ENCODE measurements around the gene TRAPPC2L. TPM values are rescaled to one million over a fixed set of nuclear protein-coding genes. Genes with fewer than 3 reads are reported as not detected.
A peak's percentile ranks its signal among the peaks of the same experiment; 100 is the strongest.

The TRAPPC2L gene
- total and polyA plus RNA-seq, 10 of the 15 experiments (the other 5 are each of a cell fraction or from before 2014, with no cell fraction given): 56.3 to 363 (median 118) TPM

DNA sequence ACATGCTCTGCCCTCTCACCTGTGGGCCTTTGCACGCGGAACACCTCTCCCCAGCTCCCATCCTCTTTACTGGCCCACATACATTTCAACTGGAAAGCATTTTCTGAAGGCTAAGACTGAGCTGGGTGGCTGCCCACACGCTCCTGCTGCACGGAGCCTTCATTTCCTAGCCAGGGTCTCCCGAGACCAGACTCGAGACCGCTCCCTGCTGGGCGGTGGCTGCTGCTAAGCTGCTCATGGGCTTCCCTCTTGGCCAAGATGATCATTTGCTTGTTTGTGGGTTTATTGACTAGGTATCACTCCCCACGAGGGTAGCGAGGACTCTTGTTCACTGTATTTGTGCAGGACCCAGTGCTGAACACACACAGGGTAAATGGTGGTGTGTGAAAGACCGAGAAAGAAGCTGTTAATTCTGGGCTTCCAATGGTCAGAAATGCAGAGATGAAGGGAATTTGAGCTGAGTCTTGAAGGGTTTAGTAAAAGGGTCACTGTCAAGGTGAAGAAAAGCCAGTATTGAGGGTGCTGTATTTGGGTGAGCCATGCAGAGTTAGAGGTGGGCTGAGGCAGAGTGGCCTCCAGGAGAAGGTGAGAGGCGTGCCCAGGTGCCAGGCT, 907 bp downstream of the TRAPPC2L start:
- ATAC-seq (peak; percentile 78), DNase-seq (ENCODE audit: low read depth, low spot score) (no peak), FAIRE-seq (peak; percentile 99)
- Histone ChIP-seq H2AFZ (ENCODE audit: control insufficient read depth, low read depth, low read length) (peak overlapping the region; percentile 95), H3K4me1 (ENCODE audit: control insufficient read depth, insufficient read depth, low read length) (peaks cover 23% of the 10 kb centered on the region), H3K9ac (ENCODE audit: control insufficient read depth, insufficient read depth, low read length) (peak overlapping the region; percentile 69), H3K36me3 (ENCODE audit: control insufficient read depth in 2 of 2, insufficient read depth in 2 of 2, low read length in 1 of 2) (peaks cover 4 to 5% of the 10 kb centered on the region in 2 experiments; a peak in 3 of 4 replicates), H3K4me2 (ENCODE audit: control insufficient read depth, insufficient read depth) (peak overlapping the region; percentile 93), H3K79me2 (ENCODE audit: control insufficient read depth, insufficient read depth, low read length) (peaks cover 13% of the 10 kb centered on the region), H3K9me3 (replicated peaks; ENCODE audit: control insufficient read depth, insufficient read depth, low read length) (no peaks in the 10 kb centered on the region), H3K27me3 (replicated peaks in 1 of 2; ENCODE audit: control insufficient read depth in 2 of 2, insufficient read depth in 2 of 2, low read length in 1 of 2) (no peaks in the 10 kb centered on the region), H3K27ac (ENCODE audit: control insufficient read depth, insufficient read depth) (peak overlapping the region; percentile 64; the same call in 1 of the 2 replicates), H4K20me1 (ENCODE audit: control insufficient read depth, insufficient read depth) (0 out of 2 replicates have a peak, but pooled peaks cover 2% of the 10 kb centered on the region), H3K4me3 (peak overlapping the region; percentile 88)
- POLR2A ChIA-PET: interaction anchor here (0.9 to 1.5 kb wide), 4 partner anchors 45 to 307 kb away, joined by 3 to 8 read pairs (median 4); partner anchors contain the start of gene APRT
- RAD21 ChIA-PET (ENCODE audit: unreplicated experiment): interaction anchor here (0.8 to 1.8 kb wide), 7 partner anchors 46 to 359 kb away, joined by 3 to 14 read pairs (median 4); partner anchors contain the start of genes APRT, CDH15, PIEZO1 and ZNF778
- in situ Hi-C loops (cut with MboI): no loop called here
- SMC1A ChIA-PET (ENCODE audit: uncharacterized antibody, unreplicated experiment): interaction anchor here (0.7 to 2.0 kb wide), 11 partner anchors 17 to 154 kb away, joined by 3 to 5 read pairs (median 3); no protein-coding TSS in a partner anchor
- WGBS (ENCODE audit: insufficient coverage, insufficient replicate concordance, low lambda C conversion rate, missing lambda C conversion rate): 9% methylated on average over 12 of the region's 12 CpGs
- no TSS peak for BruUV-seq (replicated peaks)
- intact Hi-C loops (cut with micrococcal nuclease; ENCODE audit: unreplicated experiment): loop anchor here (1.0 to 5.0 kb wide), 3 partner anchors 46 to 121 kb away; partner anchors contain the start of gene APRT
- CTCF ChIA-PET: interaction anchor here (0.7 to 2.9 kb wide), 18 partner anchors 12 to 812 kb away, joined by 3 to 19 read pairs (median 3); partner anchors contain the start of gene APRT
- TF ChIP-seq SMC3 (IDR thresholded peaks at IDR 0.05; ENCODE audit: borderline replicate concordance, low read length) (peak; percentile 62; the same call in 1 of the 2 replicates), CHD1 (IDR thresholded peaks at IDR 0.05; ENCODE audit: low read depth, low read length) (no peak), YY1 (IDR thresholded peaks at IDR 0.05; ENCODE audit: low read depth, low read length) (peak; percentile 69; the same call in 1 of the 2 replicates), MYC (IDR thresholded peaks at IDR 0.05; ENCODE audit: insufficient read depth, insufficient read length, insufficient replicate concordance, low read length, severe bottlenecking) (no peak), SMAD1 (IDR thresholded peaks at IDR 0.05; ENCODE audit: low read depth, partially characterized antibody) (no peak), RAD21 (IDR thresholded peaks at IDR 0.05; ENCODE audit: insufficient read depth, low read depth, low read length) (peak; percentile 61)
- TF ChIP-seq, protein P1, sequence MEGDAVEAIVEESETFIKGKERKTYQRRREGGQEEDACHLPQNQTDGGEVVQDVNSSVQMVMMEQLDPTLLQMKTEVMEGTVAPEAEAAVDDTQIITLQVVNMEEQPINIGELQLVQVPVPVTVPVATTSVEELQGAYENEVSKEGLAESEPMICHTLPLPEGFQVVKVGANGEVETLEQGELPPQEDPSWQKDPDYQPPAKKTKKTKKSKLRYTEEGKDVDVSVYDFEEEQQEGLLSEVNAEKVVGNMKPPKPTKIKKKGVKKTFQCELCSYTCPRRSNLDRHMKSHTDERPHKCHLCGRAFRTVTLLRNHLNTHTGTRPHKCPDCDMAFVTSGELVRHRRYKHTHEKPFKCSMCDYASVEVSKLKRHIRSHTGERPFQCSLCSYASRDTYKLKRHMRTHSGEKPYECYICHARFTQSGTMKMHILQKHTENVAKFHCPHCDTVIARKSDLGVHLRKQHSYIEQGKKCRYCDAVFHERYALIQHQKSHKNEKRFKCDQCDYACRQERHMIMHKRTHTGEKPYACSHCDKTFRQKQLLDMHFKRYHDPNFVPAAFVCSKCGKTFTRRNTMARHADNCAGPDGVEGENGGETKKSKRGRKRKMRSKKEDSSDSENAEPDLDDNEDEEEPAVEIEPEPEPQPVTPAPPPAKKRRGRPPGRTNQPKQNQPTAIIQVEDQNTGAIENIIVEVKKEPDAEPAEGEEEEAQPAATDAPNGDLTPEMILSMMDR (IDR thresholded peaks at IDR 0.05 in 2 of 3, conservative IDR thresholded peaks at IDR 0.05 in 1 of 3; ENCODE audit: control insufficient read depth in 2 of 3, extremely low read depth in 1 of 3, insufficient read depth in 1 of 3, low read depth in 3 of 3, low read length in 3 of 3): peak; percentile 73 to 83 (median 82)
- TF ChIP-seq, protein P2, sequence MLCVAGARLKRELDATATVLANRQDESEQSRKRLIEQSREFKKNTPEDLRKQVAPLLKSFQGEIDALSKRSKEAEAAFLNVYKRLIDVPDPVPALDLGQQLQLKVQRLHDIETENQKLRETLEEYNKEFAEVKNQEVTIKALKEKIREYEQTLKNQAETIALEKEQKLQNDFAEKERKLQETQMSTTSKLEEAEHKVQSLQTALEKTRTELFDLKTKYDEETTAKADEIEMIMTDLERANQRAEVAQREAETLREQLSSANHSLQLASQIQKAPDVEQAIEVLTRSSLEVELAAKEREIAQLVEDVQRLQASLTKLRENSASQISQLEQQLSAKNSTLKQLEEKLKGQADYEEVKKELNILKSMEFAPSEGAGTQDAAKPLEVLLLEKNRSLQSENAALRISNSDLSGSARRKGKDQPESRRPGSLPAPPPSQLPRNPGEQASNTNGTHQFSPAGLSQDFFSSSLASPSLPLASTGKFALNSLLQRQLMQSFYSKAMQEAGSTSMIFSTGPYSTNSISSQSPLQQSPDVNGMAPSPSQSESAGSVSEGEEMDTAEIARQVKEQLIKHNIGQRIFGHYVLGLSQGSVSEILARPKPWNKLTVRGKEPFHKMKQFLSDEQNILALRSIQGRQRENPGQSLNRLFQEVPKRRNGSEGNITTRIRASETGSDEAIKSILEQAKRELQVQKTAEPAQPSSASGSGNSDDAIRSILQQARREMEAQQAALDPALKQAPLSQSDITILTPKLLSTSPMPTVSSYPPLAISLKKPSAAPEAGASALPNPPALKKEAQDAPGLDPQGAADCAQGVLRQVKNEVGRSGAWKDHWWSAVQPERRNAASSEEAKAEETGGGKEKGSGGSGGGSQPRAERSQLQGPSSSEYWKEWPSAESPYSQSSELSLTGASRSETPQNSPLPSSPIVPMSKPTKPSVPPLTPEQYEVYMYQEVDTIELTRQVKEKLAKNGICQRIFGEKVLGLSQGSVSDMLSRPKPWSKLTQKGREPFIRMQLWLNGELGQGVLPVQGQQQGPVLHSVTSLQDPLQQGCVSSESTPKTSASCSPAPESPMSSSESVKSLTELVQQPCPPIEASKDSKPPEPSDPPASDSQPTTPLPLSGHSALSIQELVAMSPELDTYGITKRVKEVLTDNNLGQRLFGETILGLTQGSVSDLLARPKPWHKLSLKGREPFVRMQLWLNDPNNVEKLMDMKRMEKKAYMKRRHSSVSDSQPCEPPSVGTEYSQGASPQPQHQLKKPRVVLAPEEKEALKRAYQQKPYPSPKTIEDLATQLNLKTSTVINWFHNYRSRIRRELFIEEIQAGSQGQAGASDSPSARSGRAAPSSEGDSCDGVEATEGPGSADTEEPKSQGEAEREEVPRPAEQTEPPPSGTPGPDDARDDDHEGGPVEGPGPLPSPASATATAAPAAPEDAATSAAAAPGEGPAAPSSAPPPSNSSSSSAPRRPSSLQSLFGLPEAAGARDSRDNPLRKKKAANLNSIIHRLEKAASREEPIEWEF (IDR thresholded peaks at IDR 0.05; ENCODE audit: insufficient replicate concordance, low read depth, low read length): no peak
- TF ChIP-seq, protein P3, sequence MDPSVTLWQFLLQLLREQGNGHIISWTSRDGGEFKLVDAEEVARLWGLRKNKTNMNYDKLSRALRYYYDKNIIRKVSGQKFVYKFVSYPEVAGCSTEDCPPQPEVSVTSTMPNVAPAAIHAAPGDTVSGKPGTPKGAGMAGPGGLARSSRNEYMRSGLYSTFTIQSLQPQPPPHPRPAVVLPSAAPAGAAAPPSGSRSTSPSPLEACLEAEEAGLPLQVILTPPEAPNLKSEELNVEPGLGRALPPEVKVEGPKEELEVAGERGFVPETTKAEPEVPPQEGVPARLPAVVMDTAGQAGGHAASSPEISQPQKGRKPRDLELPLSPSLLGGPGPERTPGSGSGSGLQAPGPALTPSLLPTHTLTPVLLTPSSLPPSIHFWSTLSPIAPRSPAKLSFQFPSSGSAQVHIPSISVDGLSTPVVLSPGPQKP (IDR thresholded peaks at IDR 0.05; ENCODE audit: low read depth, low read length): no peak
- TF ChIP-seq, protein P4, sequence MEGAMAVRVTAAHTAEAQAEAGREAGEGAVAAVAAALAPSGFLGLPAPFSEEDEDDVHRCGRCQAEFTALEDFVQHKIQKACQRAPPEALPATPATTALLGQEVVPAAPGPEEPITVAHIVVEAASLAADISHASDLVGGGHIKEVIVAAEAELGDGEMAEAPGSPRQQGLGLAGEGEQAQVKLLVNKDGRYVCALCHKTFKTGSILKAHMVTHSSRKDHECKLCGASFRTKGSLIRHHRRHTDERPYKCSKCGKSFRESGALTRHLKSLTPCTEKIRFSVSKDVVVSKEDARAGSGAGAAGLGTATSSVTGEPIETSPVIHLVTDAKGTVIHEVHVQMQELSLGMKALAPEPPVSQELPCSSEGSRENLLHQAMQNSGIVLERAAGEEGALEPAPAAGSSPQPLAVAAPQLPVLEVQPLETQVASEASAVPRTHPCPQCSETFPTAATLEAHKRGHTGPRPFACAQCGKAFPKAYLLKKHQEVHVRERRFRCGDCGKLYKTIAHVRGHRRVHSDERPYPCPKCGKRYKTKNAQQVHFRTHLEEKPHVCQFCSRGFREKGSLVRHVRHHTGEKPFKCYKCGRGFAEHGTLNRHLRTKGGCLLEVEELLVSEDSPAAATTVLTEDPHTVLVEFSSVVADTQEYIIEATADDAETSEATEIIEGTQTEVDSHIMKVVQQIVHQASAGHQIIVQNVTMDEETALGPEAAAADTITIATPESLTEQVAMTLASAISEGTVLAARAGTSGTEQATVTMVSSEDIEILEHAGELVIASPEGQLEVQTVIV (IDR thresholded peaks at IDR 0.05; ENCODE audit: borderline replicate concordance, partially characterized antibody): no peak

Measured in GM12878 (cell line).